Measurements from ENCODE around the gene F7. TPM values are rescaled to one million over a fixed set of nuclear protein-coding genes. Genes with fewer than 3 reads are reported as not detected.

The F7 gene
- total RNA-seq, 1 experiment from 2014 or later: not detected

DNA sequence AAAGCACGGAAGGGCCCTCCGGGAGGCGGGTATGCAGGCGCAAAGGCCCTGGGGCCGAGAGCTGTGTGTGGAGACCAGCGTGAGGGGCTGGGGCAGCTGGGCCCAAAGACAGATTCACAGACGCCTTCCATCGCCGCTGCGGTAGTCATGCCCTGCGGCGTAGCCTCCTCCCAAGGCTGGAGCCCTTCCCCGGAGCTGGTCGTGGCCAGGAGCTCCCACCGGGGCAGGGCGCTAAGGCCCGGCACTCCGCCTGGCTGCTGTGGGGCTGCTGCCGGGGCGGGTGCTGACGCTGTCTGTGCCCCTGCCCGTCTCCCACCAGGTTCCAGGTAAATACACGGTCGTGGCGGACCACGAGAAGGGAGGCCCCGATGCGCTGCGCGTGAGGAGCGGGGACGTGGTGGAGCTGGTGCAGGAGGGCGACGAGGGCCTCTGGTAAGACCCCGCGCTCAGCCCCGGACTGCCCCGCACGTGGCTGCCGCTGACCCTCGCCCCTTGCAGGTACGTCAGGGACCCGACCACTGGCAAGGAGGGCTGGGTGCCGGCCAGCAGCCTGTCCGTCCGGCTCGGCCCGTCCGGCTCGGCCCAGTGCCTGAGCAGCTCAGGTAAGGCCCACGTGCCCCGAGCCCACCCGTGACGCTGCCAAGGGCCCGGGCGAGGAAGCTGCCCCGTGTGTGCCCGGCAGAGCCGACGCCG is 9.4 kb upstream of the F7 start:
- intact Hi-C loops (cut with micrococcal nuclease; ENCODE audit: unreplicated experiment): no loop called here
- H3K9me3 ChIP-seq (ENCODE audit: control insufficient read depth, insufficient read depth, low read depth, low read length): no peaks in the 10 kb centered on the region
- in situ Hi-C loops (cut with HindIII; ENCODE audit: low pct_unique_long_range_greater_than_20kb, low sequenced_read_pairs): no loop called here
- ChIA-PET POLR2A (no interaction called here), CTCF (no interaction called here)
- no peak overlapping the region for H3K27ac ChIP-seq (ENCODE audit: low read length)
- H3K27me3 ChIP-seq (ENCODE audit: control insufficient read depth, insufficient read depth, low read length): no peaks in the 10 kb centered on the region
- no TSS peak for BruUV-seq (replicated peaks)
- no peaks in the 10 kb centered on the region for H3K36me3 ChIP-seq (ENCODE audit: control insufficient read depth, insufficient read depth, low read length)
- no peak for ATAC-seq
- TF ChIP-seq TCF7L2 (IDR thresholded peaks at IDR 0.05; ENCODE audit: low read depth, low read length) (no peak), POLR2AphosphoS5 (IDR thresholded peaks at IDR 0.05; ENCODE audit: low read depth, low read length) (no peak), SIN3A (IDR thresholded peaks at IDR 0.05; ENCODE audit: borderline replicate concordance, insufficient read depth, low read depth, low read length) (no peak)
- TF ChIP-seq, protein P1, sequence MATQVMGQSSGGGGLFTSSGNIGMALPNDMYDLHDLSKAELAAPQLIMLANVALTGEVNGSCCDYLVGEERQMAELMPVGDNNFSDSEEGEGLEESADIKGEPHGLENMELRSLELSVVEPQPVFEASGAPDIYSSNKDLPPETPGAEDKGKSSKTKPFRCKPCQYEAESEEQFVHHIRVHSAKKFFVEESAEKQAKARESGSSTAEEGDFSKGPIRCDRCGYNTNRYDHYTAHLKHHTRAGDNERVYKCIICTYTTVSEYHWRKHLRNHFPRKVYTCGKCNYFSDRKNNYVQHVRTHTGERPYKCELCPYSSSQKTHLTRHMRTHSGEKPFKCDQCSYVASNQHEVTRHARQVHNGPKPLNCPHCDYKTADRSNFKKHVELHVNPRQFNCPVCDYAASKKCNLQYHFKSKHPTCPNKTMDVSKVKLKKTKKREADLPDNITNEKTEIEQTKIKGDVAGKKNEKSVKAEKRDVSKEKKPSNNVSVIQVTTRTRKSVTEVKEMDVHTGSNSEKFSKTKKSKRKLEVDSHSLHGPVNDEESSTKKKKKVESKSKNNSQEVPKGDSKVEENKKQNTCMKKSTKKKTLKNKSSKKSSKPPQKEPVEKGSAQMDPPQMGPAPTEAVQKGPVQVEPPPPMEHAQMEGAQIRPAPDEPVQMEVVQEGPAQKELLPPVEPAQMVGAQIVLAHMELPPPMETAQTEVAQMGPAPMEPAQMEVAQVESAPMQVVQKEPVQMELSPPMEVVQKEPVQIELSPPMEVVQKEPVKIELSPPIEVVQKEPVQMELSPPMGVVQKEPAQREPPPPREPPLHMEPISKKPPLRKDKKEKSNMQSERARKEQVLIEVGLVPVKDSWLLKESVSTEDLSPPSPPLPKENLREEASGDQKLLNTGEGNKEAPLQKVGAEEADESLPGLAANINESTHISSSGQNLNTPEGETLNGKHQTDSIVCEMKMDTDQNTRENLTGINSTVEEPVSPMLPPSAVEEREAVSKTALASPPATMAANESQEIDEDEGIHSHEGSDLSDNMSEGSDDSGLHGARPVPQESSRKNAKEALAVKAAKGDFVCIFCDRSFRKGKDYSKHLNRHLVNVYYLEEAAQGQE (IDR thresholded peaks at IDR 0.05; ENCODE audit: insufficient read depth in 1 of 2, low read depth in 2 of 2, low read length in 1 of 2): no peak
- TF ChIP-seq, protein P2, sequence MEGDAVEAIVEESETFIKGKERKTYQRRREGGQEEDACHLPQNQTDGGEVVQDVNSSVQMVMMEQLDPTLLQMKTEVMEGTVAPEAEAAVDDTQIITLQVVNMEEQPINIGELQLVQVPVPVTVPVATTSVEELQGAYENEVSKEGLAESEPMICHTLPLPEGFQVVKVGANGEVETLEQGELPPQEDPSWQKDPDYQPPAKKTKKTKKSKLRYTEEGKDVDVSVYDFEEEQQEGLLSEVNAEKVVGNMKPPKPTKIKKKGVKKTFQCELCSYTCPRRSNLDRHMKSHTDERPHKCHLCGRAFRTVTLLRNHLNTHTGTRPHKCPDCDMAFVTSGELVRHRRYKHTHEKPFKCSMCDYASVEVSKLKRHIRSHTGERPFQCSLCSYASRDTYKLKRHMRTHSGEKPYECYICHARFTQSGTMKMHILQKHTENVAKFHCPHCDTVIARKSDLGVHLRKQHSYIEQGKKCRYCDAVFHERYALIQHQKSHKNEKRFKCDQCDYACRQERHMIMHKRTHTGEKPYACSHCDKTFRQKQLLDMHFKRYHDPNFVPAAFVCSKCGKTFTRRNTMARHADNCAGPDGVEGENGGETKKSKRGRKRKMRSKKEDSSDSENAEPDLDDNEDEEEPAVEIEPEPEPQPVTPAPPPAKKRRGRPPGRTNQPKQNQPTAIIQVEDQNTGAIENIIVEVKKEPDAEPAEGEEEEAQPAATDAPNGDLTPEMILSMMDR (IDR thresholded peaks at IDR 0.05): no peak
- H3K4me1 ChIP-seq (ENCODE audit: control insufficient read depth, insufficient read depth, low read length): no peaks in the 10 kb centered on the region
- no peak overlapping the region for H3K4me3 ChIP-seq (ENCODE audit: low read depth in 2 of 2, low read length in 2 of 2)
- no peak for DNase-seq (ENCODE audit: low read depth, low spot score)

DNA sequence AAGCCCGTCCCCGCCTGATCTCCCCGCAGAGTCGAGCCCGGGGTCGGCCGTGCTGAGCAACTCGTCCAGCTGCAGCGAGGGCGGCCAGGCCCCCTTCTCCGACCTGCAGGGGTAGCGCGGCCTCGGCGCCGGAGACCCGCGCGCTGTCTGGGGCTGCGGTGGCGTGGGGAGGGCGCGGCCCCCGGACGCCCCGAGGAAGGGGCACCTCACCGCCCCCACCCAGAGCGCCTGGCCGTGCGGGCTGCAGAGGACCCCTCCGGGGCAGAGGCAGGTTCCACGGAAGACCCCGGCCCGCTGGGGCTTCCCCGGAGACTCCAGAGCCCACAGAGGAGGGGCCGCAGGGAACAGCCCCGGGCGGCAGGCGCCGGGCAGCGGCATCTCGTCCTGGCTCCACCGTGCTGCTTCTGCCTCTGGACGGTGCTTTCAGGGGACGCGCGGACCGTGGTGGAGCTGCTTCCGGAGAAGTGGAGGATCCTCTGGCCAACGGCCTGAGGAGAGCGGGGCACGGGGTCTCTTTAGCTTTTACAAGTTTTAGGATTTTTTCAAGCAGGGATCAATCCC is 8.8 kb upstream of the F7 start:
- H3K4me3 ChIP-seq (ENCODE audit: low read depth in 2 of 2, low read length in 2 of 2): no peak overlapping the region
- no peaks in the 10 kb centered on the region for H3K9me3 ChIP-seq (ENCODE audit: control insufficient read depth, insufficient read depth, low read depth, low read length)
- in situ Hi-C loops (cut with HindIII; ENCODE audit: low pct_unique_long_range_greater_than_20kb, low sequenced_read_pairs): no loop called here
- H3K36me3 ChIP-seq (ENCODE audit: control insufficient read depth, insufficient read depth, low read length): no peaks in the 10 kb centered on the region
- ATAC-seq (no peak), DNase-seq (ENCODE audit: low read depth, low spot score) (no peak)
- no peak overlapping the region for H3K27ac ChIP-seq (ENCODE audit: low read length)
- intact Hi-C loops (cut with micrococcal nuclease; ENCODE audit: unreplicated experiment): no loop called here
- CTCF ChIA-PET: no interaction called here
- POLR2A ChIA-PET: no interaction called here
- H3K4me1 ChIP-seq (ENCODE audit: control insufficient read depth, insufficient read depth, low read length): no peaks in the 10 kb centered on the region
- TF ChIP-seq, protein P2 (IDR thresholded peaks at IDR 0.05): no peak
- TF ChIP-seq, protein P1 (IDR thresholded peaks at IDR 0.05; ENCODE audit: insufficient read depth in 1 of 2, low read depth in 2 of 2, low read length in 1 of 2): no peak
- TF ChIP-seq SIN3A (IDR thresholded peaks at IDR 0.05; ENCODE audit: borderline replicate concordance, insufficient read depth, low read depth, low read length): no peak
- no peak for TF ChIP-seq TCF7L2 (IDR thresholded peaks at IDR 0.05; ENCODE audit: low read depth, low read length)
- TF ChIP-seq POLR2AphosphoS5 (IDR thresholded peaks at IDR 0.05; ENCODE audit: low read depth, low read length): no peak
- BruUV-seq (replicated peaks): no TSS peak
- H3K27me3 ChIP-seq (ENCODE audit: control insufficient read depth, insufficient read depth, low read length): no peaks in the 10 kb centered on the region

Measured in Panc1 (cell line).